Esophagus squamous epithelium (tissue), 4 donors: ENCODE results near the gene RNF38.
"Not testable (repeated sequence)": the region's sequence is repeated elsewhere in the genome, so short reads cannot be mapped to it uniquely, and the experiment has no call there.

Experiments
- POLR2A ChIP-seq, 4 donors: fragments of 450-650 bp; IDR thresholded peaks; one replicate each; pipeline ENCODE4 v1.6.1; 2017; ENCODE audit warnings: antibody characterized with exemption in 4 of 4, mild to moderate bottlenecking in 4 of 4, moderate library complexity in 3 of 4
- TF ChIP-seq, protein P1 (sequence below), 6 experiments: fragments of 450-650 bp in 4 of 6; fragments of 200-600 bp in 2 of 6; sonication (generic) in 2 of 6; IDR thresholded peaks; one replicate each; pipeline ENCODE4 v1.5.1; 2016 to 2019; ENCODE audit warnings: antibody characterized with exemption in 6 of 6, mild to moderate bottlenecking in 4 of 6, moderate library complexity in 4 of 6

GRCh38 chr9:36411410-36411809 lies 11.3 kb upstream of the RNF38 start:
- TF ChIP-seq, protein P1, sequence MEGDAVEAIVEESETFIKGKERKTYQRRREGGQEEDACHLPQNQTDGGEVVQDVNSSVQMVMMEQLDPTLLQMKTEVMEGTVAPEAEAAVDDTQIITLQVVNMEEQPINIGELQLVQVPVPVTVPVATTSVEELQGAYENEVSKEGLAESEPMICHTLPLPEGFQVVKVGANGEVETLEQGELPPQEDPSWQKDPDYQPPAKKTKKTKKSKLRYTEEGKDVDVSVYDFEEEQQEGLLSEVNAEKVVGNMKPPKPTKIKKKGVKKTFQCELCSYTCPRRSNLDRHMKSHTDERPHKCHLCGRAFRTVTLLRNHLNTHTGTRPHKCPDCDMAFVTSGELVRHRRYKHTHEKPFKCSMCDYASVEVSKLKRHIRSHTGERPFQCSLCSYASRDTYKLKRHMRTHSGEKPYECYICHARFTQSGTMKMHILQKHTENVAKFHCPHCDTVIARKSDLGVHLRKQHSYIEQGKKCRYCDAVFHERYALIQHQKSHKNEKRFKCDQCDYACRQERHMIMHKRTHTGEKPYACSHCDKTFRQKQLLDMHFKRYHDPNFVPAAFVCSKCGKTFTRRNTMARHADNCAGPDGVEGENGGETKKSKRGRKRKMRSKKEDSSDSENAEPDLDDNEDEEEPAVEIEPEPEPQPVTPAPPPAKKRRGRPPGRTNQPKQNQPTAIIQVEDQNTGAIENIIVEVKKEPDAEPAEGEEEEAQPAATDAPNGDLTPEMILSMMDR (IDR thresholded peaks at IDR 0.05), result not testable (repeated sequence)
- TF ChIP-seq POLR2A (IDR thresholded peaks at IDR 0.05), result not testable (repeated sequence)
